ENCODE results near the gene ZNF710. TPM values are rescaled to one million over a fixed set of nuclear protein-coding genes. Genes with fewer than 3 reads are reported as not detected.

Gene ZNF710
- total and polyA plus RNA-seq, 9 of the 15 experiments (the other 6 are each of a cell fraction or from before 2014, with no cell fraction given), result 0.56 to 14.2 (median 5.2) TPM

GRCh38 chr15:90062023-90062442 is 60.9 kb downstream of the ZNF710 start (continued):
- TF ChIP-seq CHD7 (IDR thresholded peaks at IDR 0.05; ENCODE audit: low read depth, low read length) (no peak), NONO (IDR thresholded peaks at IDR 0.05; ENCODE audit: low read depth in 2 of 2, low read length in 1 of 2) (no peak), XRCC4 (IDR thresholded peaks at IDR 0.05; ENCODE audit: extremely low read depth, insufficient read depth, insufficient read length) (no peak), PRDM10 (IDR thresholded peaks at IDR 0.05; ENCODE audit: partially characterized antibody) (peak; percentile 75), ZNF41 (CRISPR knock-in tag; conservative IDR thresholded peaks at IDR 0.05) (no peak), ARNT (IDR thresholded peaks at IDR 0.05) (peak in 1 of 2 experiments; percentile 95; a peak in 2 of 4 replicates), CTBP1 (IDR thresholded peaks at IDR 0.05; ENCODE audit: borderline replicate concordance) (peak; percentile 23; the same call in 1 of the 2 replicates), SETDB1 (IDR thresholded peaks at IDR 0.05; ENCODE audit: low read length) (no peak), TRIM28 (IDR thresholded peaks at IDR 0.05) (0 out of 2 replicates have a peak, but pooled peaks have one; percentile 24), SRSF3 (IDR thresholded peaks at IDR 0.05; ENCODE audit: insufficient read depth, low read length) (no peak), BRD9 (IDR thresholded peaks at IDR 0.05; ENCODE audit: low read depth, partially characterized antibody) (peak; percentile 81), PHTF2 (CRISPR knock-in tag; IDR thresholded peaks at IDR 0.05) (no peak), SOX6 (IDR thresholded peaks at IDR 0.05) (peak; percentile 89), BCOR (IDR thresholded peaks at IDR 0.05) (peak; percentile 80; the same call in 1 of the 2 replicates), EGR1 (conservative IDR thresholded peaks at IDR 0.05) (peak; percentile 75)

All from K562 (cell line).